Measurements from ENCODE around the gene BEND3.
A peak's percentile ranks its signal among the peaks of the same experiment; 100 is the strongest.
"Not testable (repeated sequence)": the region's sequence is repeated elsewhere in the genome, so short reads cannot be mapped to it uniquely, and the experiment has no call there.

The BEND3 gene

DNA sequence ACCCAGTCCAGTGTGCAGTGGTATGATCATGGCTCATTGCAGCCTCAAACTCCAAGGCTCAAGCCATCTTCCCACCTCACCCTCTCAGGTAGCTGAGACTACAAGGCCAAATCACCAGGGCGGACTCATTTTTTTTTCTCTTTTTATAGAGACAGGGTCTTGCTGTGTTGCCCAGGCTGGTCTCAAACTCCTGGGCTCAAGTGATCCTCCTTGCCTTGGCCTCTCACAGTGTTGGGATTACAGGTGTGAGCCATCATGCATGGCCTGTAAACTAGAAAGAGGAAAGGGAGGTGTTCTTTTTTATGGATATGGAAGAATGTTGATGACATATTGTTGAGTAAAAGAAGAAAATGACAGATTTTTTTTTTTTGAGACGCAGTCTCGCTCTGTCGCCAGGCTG is 5.1 kb upstream of the BEND3 start:
- DNase-seq (ENCODE audit: low read depth), result no peak

- DNase-seq (ENCODE audit: low read depth), result no peak
Observed at GRCh38 chr6:107118976-107119375, 3.7 kb upstream of the BEND3 start.

DNA sequence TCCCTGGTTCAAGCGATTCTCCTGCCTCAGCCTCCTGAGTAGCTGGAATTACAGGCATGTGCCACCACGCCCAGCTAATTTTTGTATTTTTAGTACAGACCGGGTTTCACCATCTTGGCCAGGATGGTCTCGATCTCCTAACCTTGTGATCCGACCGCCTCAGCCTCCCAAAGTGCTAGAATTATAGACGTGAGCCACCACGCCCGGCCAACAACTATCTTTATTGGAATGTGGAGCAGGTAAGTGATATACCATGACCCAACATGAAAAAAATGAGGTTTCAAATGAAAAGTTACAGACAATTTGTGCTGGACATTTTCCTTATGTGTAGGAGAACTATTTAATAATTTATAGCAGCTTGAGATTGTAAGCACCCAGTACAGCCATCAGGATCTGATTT is 3.2 kb upstream of the BEND3 start:
- DNase-seq (ENCODE audit: low read depth), result not testable (repeated sequence)

DNA sequence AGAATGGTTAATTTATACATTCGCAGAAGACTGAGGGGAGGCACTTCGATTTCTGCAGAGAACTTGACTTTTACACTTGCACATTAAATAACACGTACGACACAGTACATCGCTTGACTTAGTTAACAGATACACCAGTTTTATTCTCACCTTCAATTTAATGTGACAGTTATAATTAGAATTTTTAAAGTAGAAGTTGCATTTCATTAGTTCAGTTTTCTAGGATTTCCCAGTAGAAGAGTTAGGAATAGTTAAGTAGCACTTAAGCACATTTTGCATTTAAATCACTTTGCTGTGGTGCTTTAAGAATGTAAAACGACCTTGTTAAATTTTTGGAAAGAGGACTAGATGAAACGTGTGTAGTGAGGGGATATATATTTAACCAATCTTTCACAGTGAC is 1.6 kb upstream of the BEND3 start:
- no peak for DNase-seq (ENCODE audit: low read depth)

- DNase-seq (ENCODE audit: low read depth), result no peak
Observed at GRCh38 chr6:107116328-107116892, 1.1 kb upstream of the BEND3 start.

DNA sequence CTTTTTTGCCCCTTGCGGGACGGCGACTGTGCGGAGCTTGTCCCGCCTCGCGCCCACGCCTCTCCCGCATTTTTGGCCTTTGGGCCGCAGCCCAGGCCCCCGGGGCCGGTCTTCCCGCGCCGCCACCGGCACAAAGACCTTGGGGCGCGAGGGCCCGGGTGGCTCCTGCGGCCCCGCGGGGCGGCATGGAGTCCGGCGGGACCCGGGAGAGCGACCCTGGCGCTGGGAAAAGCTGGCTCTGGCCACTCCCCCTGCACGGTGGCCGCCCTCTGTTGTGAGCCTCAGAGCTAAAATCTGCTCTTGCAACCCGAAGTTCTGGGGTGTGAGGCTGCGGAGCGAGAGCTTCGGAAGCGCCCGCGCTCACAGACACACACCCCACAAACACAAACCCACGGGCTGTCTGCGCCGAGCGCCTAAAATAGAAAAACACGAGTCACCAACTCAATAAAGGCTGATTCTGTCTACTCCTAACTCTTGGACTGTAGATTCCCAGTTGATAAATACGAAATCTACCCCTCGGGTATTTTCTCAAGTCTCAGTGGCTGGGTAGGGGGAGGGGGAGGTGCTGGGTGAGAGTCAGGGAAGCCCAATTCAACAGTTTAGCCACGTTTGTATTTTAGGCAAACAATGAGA is 496 bp upstream of the BEND3 start:
- DNase-seq (ENCODE audit: low read depth), result no peak

DNA sequence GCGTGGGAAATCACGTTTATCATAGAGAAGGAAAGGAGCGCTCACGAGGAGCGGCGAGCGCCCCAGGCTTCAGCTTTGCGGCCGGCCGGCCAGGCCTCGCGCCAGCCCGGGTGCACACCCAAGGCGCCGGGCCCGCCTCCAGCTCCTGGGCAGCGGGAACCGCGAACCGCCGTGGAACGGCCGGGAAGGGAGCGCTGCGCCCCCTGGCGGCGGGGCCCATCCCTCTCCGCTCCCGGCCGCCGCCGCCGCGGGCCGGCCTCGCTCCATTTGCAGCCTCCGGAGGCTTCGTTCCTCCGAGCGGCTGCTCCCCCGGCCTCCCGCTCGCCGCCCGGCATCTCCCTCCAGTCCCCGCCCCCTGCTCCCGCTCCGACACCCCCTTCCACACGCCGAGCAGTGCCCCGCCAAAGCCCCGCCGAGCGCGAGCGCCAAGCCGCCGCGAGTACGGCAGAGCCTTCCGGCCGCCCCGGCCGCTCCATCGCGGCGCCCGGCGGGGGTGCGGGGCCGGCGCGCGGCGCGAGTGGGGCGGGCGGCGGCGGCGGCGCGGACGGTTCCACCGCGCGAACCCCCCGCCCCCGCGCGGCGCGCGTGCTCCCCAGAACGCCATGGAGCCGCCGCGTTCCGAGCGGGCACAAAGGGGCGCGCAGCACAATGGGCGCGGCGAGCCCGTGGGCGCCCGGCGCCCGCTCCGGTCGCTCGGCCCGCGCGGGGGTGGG is 946 bp downstream of the BEND3 start:
- DNase-seq (ENCODE audit: low read depth), result peak; percentile 57

DNA sequence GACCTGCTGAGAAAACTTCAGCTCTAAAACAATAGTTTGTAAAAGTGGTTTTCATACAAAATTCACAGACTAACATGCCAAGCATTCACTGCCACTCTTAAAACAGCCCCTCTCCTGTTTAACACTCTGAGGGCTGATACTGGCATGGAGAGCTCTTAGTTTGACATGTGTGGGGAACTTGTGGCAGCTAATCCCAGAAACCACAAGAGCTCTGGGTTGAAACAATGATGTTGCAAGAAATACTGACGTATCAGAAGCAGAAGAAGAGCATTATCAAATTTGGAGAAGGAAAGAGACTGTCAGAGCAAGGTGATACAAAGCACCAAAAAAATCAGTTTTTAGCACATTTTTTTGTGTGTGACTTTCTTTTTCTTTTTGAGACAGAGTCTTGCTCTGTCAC is 5.1 kb downstream of the BEND3 start:
- no peak for DNase-seq (ENCODE audit: low read depth)

DNA sequence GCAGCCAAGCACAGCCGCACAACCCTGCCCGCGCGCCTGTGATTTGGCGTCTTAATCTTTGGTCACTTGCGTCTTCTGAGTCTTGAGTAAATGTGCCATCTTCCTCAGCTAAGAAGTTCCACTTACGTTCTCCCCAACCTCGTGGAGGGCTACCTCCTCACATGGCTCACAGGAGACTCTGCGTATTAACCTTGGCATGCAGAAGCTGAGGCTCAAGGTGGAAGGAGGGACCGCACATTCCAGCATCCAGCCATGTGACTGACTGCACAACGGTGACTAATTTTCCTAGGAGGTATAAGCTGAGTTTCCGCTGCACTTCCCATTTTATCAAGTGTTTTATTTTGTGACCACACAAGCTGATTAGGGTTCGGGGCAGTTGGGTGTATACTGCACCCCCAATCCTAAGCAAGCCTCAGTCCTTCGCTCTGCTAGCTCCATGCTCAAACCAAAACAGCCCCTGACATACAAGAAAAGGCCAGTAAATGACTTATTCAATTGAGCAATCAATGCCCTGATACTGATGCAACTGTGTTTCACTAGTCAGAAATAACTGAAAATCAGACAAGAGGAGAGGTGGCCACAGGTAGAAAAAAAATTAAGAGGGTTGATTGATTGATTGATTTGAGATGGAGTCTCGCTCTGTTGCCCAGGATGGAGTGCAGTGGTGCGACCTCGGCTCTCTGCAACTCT is 7.0 kb downstream of the BEND3 start:
- DNase-seq (ENCODE audit: low read depth), result no peak

DNA sequence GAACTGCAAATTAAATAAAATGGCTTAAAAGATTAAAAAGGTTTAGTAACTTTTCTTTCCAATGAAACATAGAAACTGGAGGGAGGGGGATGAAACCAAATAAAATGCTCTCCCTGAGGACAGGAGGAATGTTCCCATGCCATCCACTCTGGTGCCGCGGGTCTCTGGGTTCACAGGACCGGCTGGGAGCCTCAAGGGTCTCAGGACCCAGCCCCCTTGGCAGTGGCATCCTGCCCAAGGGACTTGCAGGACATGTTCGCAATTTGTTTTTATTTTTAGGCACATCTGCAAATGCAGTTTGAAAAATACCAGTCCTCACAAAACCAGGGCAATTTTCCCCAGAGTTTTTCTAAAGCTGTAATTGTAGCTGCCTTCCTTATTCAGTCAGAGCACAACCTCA is 7.5 kb downstream of the BEND3 start:
- no peak for DNase-seq (ENCODE audit: low read depth)

DNA sequence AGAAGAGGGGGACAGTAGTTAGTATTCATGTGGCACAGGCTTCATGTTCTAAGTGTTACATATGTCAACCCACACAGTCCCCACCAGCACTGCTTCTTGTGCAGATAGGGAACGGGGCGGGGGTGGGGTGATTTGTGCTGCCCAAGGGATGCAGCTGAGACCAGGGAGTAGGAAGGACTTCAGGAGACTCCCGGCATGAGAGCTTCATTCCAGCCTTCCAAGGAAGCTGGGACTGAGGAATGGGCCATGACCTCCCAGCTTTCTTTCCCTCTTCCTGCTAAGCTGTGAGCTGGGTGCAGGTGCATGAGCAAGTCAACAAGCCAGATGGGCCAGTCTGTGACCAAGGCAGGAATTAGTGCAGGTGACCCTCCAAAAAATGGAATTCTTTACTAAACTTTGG is 9.2 kb downstream of the BEND3 start:
- DNase-seq (ENCODE audit: low read depth), result no peak

GRCh38 chr6:107105511-107106116 is 9.7 kb downstream of the BEND3 start:
- DNase-seq (ENCODE audit: low read depth), result no peak

DNA sequence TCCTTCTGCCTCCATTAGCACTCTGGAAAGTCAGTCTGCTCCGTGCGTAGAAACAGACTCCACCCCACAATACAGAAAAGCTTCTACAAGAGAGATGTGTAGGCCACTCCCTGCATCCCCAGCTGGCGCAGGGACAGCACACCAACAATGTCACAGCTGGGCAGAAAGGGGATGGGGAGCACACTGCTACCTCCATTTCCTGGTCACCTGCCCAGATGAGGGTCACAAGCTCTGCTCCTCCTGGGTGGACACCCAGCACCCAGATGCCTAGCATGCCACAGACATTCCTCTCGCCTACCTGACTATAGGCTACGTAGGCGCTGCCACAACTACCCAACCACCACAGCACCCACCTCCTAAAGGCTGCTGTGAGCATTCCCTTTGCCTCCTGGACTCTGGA is 12.2 kb downstream of the BEND3 start:
- DNase-seq (ENCODE audit: low read depth), result no peak

DNA sequence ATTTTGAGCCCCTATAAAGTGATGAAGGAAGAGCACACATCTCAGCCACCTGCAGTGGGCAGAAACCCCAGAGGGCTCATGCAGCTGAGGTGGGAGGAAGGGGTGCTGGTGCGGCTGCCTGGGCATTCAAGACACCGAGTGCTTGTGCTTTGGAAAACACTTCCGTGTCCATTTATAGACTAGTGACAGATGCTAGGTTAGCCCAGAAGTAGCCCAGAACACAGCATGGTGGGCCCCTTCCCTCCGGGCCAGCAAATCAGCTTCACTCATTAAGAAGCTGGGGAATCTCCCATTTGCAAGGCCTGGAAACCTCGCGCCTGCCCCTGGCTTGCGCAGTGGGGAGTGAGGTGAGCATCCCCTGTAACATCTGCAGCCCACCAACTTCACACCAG is 12.9 kb downstream of the BEND3 start:
- no peak for DNase-seq (ENCODE audit: low read depth)

GRCh38 chr6:107101686-107102413 is 13.5 kb downstream of the BEND3 start:
- DNase-seq (ENCODE audit: low read depth), result no peak

DNA sequence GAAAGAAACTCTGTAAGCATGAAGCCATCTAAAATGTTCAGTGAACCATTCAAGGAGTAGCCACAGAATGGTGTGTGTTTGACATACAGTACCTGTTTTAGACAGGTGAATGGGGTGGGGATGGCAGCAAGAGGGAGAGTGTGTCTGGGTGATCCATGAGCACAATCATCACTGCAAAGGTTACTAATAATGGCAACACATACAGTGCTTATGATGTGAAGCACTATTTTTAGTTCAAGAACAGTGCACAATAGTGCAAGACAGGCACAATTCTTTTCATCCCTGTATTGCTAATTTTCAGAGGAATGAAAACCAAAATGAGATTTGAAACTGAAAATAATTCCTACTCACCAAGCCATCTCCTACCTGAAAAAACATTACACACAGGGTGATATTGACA is 14.1 kb downstream of the BEND3 start:
- no peak for DNase-seq (ENCODE audit: low read depth)

DNA sequence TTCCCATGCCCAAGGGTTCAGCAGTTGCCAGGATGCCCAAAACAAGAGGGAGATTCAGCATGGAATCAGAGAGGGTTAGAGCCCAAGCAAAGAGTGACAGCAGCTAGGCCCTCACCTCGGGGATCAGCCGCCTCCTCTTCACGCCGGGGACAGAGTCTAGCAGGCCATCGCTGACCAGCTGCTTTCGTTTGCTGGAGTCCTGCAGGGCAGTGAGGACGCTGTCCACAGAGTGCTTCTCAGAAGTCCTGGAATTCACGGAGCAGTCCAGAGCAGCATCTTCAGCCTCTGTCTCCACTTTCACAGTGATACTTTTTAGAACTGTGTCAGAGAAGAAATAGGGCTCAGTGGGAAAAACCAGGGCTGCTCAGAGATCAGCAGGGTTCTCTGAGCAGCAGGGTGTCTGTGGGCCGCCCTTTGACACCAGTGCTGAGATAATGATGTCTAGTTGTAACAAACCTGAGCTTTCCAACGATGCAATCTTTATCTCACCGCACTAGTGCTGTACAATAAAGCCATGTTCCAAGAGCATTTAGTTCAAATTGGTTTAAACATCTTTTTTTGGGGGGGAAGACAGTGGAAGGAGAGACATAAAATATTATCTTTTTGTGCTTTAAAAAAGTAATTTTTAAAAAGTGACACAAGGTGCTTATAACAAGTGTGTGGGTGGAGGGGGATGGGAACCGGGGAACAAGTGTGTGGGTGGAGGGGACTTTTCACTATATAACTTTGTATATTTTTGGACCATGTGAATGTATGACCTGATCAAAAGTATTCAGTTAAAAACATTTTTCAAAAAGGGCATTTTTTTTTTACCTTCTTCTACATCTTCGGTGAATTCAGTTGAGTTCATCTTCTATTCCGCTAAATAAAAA is 16.6 kb downstream of the BEND3 start:
- DNase-seq (ENCODE audit: low read depth), result no peak

DNA sequence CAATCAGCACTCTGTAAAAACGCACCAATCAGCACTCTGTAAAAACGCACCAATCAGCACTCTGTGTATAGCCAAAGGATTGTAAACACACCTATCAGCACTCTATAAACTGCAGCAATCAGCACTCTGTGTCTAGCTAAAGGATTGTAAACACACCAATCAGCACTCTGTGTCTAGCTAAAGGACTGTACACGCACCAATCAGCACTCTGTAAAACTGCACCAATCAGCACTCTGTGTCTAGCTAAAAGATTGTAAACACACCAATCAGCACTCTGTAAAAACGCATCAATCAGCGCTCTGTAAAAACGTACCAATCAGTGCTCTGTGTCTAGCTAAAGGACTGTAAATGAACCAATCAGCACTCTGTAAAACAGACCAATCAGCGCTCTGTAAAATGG is 30.9 kb downstream of the BEND3 start:
- DNase-seq (ENCODE audit: low read depth), result not testable (repeated sequence)

GRCh38 chr6:107083921-107084320 is 31.4 kb downstream of the BEND3 start:
- no peak for DNase-seq (ENCODE audit: low read depth)

DNA sequence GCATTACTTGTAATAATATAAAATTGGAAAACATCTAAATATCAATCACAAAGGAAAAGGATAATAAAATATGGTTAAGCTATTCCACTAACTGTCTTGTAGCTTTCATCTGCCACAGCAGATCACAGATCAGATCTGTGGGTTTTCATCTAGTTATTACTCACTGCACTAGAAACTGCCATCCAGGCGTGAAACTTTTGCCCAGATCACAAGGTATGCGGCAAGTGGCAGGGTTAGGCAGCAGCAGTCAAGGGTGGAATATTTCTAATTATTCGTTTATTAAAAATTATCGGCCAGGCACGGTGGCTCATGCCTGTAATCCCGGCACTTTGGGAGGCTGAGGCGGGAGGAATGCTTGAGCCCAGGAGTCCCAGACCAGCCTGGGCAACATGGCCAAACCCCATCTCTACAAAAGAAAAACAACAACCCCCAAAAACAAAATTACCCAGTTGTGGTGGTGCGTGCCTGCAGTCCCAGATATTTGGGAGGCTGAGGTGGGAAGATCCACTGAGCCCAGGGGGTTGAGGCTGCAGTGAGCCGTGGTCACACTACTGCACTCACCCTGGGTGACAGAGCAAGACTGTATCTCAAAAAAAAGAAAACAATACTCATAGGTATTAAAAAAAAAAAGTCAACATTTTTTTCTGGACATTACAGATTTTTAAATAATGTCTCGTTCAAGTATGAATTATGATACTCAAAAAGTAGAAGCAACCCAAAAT is 32.1 kb downstream of the BEND3 start:
- DNase-seq (ENCODE audit: low read depth), result no peak
